SK-N-MC (cell line): ENCODE data around the gene SNRK.

Source experiments
- EZH2 ChIP-seq: fragments of 200-600 bp; sonication (generic); IDR thresholded peaks from one replicate; pipeline ENCODE4 v1.6.1; 2017; ENCODE audit warnings: antibody characterized with exemption
- POLR2AphosphoS5 ChIP-seq: IDR thresholded peaks from 2 replicates; pipeline ENCODE4 v1.6.1; 2012; ENCODE audit warnings: mild to moderate bottlenecking, low read depth, low read length, borderline replicate concordance

DNA sequence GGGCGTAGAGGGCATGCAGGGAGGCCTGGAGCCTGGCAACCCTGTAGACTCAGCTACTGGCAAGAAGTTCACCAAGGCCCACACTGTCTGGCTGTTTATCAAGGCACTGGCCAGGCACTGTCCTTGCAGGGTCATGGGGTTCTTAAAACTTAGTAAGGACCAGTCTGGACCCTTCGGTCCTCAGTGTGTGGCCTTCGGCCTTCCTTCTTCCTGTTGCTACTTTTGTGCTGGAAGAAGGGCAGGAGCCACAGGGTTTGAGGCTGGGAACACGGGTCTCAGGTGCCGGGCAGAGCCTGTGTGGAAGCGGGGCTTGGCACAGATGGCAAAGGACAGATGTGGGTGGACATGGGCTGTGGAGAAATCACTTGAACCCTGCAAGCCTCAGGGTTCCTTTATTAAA, 76.6 kb downstream of the SNRK start:
- TF ChIP-seq POLR2AphosphoS5 (no peak), EZH2 (no peak)
